Endothelial cell of hepatic sinusoid (primary cell): ENCODE results near the gene CAST.

ENCODE experiments used
- in situ Hi-C: cut with HindIII; loops from 2 replicates; pipeline ENCODE4 v1.10.0; 2017; ENCODE audit warnings: low sequenced_read_pairs

CAST gene

GRCh38 chr5:96742538-96742937 is 80.4 kb downstream of the CAST start:
- in situ Hi-C loops, result loop anchor here (5.0 kb wide), 2 partner anchors 35 to 70 kb away; no protein-coding TSS in a partner anchor

GRCh38 chr5:96743065-96743768 is 81.0 kb downstream of the CAST start:
- in situ Hi-C loops, result loop anchor here (5.0 kb wide), 2 partner anchors 34 to 71 kb away; no protein-coding TSS in a partner anchor

GRCh38 chr5:96743805-96744204 is 81.6 kb downstream of the CAST start:
- in situ Hi-C loops, result loop anchor here (5.0 kb wide), 2 partner anchors 33 to 72 kb away; no protein-coding TSS in a partner anchor

GRCh38 chr5:96744218-96744617 is 82.0 kb downstream of the CAST start:
- in situ Hi-C loops, result loop anchor here (5.0 kb wide), 2 partner anchors 33 to 72 kb away; no protein-coding TSS in a partner anchor

- in situ Hi-C loops, result no loop called here
These were observed 82.8 kb downstream of the CAST start for GRCh38 chr5:96745025-96745424.

- in situ Hi-C loops, result no loop called here
These were observed 83.8 kb downstream of the CAST start for GRCh38 chr5:96745844-96746531.

- in situ Hi-C loops, result no loop called here
These were observed 85.5 kb downstream of the CAST start for GRCh38 chr5:96747720-96748119.

GRCh38 chr5:96750110-96750822 is 88.1 kb downstream of the CAST start:
- in situ Hi-C loops, result no loop called here

- in situ Hi-C loops, result no loop called here
These were observed 89.3 kb downstream of the CAST start for GRCh38 chr5:96751203-96752169.

GRCh38 chr5:96752341-96753016 is 90.3 kb downstream of the CAST start:
- in situ Hi-C loops, result no loop called here

- in situ Hi-C loops, result no loop called here
These were observed 90.8 kb downstream of the CAST start for GRCh38 chr5:96753017-96753397.

GRCh38 chr5:96753848-96754247 is 91.7 kb downstream of the CAST start:
- in situ Hi-C loops, result no loop called here

GRCh38 chr5:96755851-96756250 is 93.7 kb downstream of the CAST start:
- in situ Hi-C loops, result no loop called here

GRCh38 chr5:96756985-96757384 is 94.8 kb downstream of the CAST start:
- in situ Hi-C loops, result no loop called here

- in situ Hi-C loops, result no loop called here
These were observed 96.4 kb downstream of the CAST start for GRCh38 chr5:96758621-96759020.

- in situ Hi-C loops, result no loop called here
These were observed 99.4 kb downstream of the CAST start for GRCh38 chr5:96761618-96762017.

GRCh38 chr5:96763026-96763425 is 100.8 kb downstream of the CAST start:
- in situ Hi-C loops, result no loop called here

- in situ Hi-C loops, result no loop called here
These were observed 102.9 kb downstream of the CAST start for GRCh38 chr5:96765043-96765442.

- in situ Hi-C loops, result no loop called here
These were observed 106.6 kb downstream of the CAST start for GRCh38 chr5:96768708-96769251.

GRCh38 chr5:96771395-96771794 is 109.2 kb downstream of the CAST start:
- in situ Hi-C loops, result no loop called here
